Liver (tissue), 3 donors: ENCODE results near the gene GLI2.

Experiments
- CTCF ChIP-seq: fragments of 150-350 bp; IDR thresholded peaks from 2 replicates; pipeline ENCODE4 v1.5.1; 2017; ENCODE audit warnings: improper control_type of control experiment, low read depth, low read length; ENCODE audit not compliant: missing input control
- JUND ChIP-seq, 2 donors: IDR thresholded peaks; 2 replicates each; pipeline ENCODE4 v1.6.1; 2016; ENCODE audit warnings: antibody characterized with exemption in 2 of 2
- MAX ChIP-seq: IDR thresholded peaks from 2 replicates; pipeline ENCODE4 v1.6.1; 2016; ENCODE audit warnings: antibody characterized with exemption
- REST ChIP-seq: IDR thresholded peaks from 2 replicates; pipeline ENCODE4 v1.6.1; 2016; ENCODE audit warnings: antibody characterized with exemption, mild to moderate bottlenecking
- SP1 ChIP-seq: IDR thresholded peaks from 2 replicates; pipeline ENCODE4 v1.6.1; 2018; ENCODE audit warnings: antibody characterized with exemption, mild to moderate bottlenecking
- YY1 ChIP-seq: IDR thresholded peaks from 2 replicates; pipeline ENCODE4 v1.6.1; 2016; ENCODE audit warnings: antibody characterized with exemption, mild to moderate bottlenecking
- ZBTB33 ChIP-seq: IDR thresholded peaks from 2 replicates; pipeline ENCODE4 v1.6.1; 2016; ENCODE audit warnings: antibody characterized with exemption
- donor health status: healthy.
- donor health status: healthy.

GRCh38 chr2:120745420-120746111 lies 9.9 kb downstream of the GLI2 start:
- no peak for TF ChIP-seq CTCF
- TF ChIP-seq MAX: no peak
- no peak for TF ChIP-seq JUND (IDR thresholded peaks at IDR 0.05)
- TF ChIP-seq YY1: no peak
- no peak for TF ChIP-seq ZBTB33
- no peak for TF ChIP-seq SP1
- TF ChIP-seq REST: no peak
